ENCODE measurements around the gene OSBP2. TPM values are rescaled to one million over a fixed set of nuclear protein-coding genes. Genes with fewer than 3 reads are reported as not detected.

Gene OSBP2
- total and polyA plus RNA-seq, 12 donors = 0.84 to 20.1 (median 13.2) TPM

DNA sequence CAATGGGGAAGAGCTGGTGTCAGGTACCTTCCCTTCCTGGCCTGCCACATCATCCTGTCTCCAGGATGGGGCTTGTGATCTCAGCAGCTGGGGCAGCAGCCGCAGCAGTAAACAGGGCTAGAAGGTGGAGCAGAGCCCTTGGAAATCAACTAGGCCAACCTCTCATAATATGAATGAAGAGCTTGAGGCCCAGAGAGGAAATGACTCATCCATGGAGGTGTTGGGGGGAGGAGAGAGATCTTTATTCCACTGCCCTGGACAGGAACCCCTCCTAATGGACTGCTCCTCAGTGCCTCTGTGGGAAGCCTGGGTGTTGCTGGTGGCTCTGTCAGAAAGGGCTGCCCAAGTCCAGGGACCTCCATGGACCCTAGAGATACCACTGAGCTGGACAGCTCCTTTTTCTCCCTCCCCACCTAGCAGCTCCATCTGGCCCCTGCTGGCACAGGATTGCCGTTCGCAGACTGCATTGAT is 111.8 kb downstream of the OSBP2 start:
- H3K4me1 ChIP-seq = peaks cover 4 to 16% (median 13%) of the 10 kb centered on the region in 9 donors
- no peaks in the 10 kb centered on the region for H3K36me3 ChIP-seq
- DNase-seq (no peak), ATAC-seq (no peak)
- intact Hi-C loops (cut with DNase I) = no loop called here
- TF ChIP-seq, protein P1, sequence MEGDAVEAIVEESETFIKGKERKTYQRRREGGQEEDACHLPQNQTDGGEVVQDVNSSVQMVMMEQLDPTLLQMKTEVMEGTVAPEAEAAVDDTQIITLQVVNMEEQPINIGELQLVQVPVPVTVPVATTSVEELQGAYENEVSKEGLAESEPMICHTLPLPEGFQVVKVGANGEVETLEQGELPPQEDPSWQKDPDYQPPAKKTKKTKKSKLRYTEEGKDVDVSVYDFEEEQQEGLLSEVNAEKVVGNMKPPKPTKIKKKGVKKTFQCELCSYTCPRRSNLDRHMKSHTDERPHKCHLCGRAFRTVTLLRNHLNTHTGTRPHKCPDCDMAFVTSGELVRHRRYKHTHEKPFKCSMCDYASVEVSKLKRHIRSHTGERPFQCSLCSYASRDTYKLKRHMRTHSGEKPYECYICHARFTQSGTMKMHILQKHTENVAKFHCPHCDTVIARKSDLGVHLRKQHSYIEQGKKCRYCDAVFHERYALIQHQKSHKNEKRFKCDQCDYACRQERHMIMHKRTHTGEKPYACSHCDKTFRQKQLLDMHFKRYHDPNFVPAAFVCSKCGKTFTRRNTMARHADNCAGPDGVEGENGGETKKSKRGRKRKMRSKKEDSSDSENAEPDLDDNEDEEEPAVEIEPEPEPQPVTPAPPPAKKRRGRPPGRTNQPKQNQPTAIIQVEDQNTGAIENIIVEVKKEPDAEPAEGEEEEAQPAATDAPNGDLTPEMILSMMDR (IDR thresholded peaks at IDR 0.05) = no peak
- no peak overlapping the region for H3K27ac ChIP-seq
- peaks cover 0 to 30% (median 5%) of the 10 kb centered on the region in 7 donors for H3K27me3 ChIP-seq
- no peaks in the 10 kb centered on the region for H3K9me3 ChIP-seq
- WGBS, 2 donors = 60 to 65% methylated on average over 3 of the region's 3 CpGs
- no peak overlapping the region for H3K4me3 ChIP-seq

DNA sequence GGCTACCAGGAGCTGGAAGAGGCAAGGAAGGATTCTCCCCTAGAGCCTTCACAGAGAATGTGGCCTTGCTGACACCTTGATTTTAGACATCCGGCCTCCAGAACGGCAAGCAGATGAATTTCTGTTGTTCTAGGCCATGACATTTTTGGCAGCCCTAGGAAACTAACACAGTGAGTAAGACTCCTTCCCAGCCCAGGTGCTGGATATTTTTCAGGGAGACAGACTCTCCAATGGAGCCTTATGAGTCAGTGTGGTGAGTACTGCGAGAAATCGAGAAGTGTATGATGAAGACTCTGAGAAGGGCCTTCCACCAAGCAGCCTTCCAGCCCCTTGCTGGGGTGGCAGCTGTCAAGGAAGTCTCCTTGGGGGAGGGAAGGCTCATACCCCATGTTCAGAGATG is 114.4 kb downstream of the OSBP2 start:
- Histone ChIP-seq H3K4me1 (no peaks in the 10 kb centered on the region), H3K36me3 (no peaks in the 10 kb centered on the region), H3K27ac (no peak overlapping the region), H3K27me3 (peaks cover 0 to 15% (median 3%) of the 10 kb centered on the region in 7 donors), H3K4me3 (no peak overlapping the region), H3K9me3 (no peaks in the 10 kb centered on the region)
- no peak for ATAC-seq
- intact Hi-C loops (cut with DNase I) = no loop called here
- WGBS, 2 donors = 90 to 93% methylated on average over 4 of the region's 4 CpGs
- TF ChIP-seq, protein P1 (IDR thresholded peaks at IDR 0.05) = no peak
- no peak for DNase-seq

DNA sequence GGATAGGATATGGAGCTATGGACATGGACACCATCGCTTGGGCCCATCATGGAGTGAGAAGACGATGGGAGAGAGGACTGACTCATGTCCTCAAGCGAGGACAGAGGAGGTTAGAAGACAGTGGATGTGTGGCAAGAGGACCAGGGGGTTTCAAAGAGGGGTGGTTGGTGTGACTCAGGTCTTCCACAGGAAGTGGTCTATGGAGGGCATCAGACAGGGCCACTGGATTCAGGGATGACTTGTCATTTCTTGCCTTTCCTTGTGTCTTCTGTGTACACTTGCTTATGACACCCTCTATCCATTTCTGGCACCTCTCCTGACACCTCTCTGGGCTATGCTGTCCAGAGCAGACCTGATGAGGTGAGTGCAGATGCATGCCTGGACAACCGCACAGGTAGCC is 115.4 kb downstream of the OSBP2 start:
- no peak overlapping the region for H3K27ac ChIP-seq
- no peaks in the 10 kb centered on the region for H3K4me1 ChIP-seq
- DNase-seq (no peak), ATAC-seq (no peak)
- intact Hi-C loops (cut with DNase I) = loop anchor here in 1 of 10 donors (10.0 kb wide), 1 partner anchor 65 kb away; no protein-coding TSS in a partner anchor
- no peaks in the 10 kb centered on the region for H3K9me3 ChIP-seq
- no peak overlapping the region for H3K4me3 ChIP-seq
- TF ChIP-seq, protein P1 (IDR thresholded peaks at IDR 0.05) = no peak
- peaks cover 0 to 5% (median 0%) of the 10 kb centered on the region in 7 donors for H3K27me3 ChIP-seq
- no peaks in the 10 kb centered on the region for H3K36me3 ChIP-seq
- WGBS, 2 donors = 86 to 88% methylated on average over 4 of the region's 4 CpGs

DNA sequence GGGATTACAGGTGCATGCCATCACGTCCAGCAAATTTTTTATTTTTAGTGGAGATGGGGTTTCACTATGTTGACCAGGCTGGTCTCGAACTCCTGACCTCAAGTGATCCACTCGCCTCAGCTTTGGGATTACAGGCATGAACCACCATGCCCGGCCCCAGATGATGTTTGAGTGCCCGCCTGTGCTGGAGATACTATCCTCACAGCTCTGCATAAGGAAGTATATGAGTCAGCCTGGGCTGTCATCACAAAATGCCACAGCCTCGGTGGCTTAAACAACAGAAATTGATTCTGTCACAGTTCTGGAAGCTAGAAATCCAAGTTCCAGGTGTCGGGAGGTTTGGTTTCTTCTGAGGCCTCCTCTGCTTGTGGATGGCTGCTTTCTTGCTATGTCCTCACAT is 119.3 kb downstream of the OSBP2 start:
- ATAC-seq (no peak), DNase-seq (no peak)
- Histone ChIP-seq H3K4me3 (no peak overlapping the region), H3K4me1 (peaks cover 0 to 3% (median 0%) of the 10 kb centered on the region in 9 donors), H3K27ac (no peak overlapping the region), H3K36me3 (no peaks in the 10 kb centered on the region), H3K9me3 (no peaks in the 10 kb centered on the region), H3K27me3 (peaks cover 0 to under 1% (median 0%) of the 10 kb centered on the region in 7 donors)
- TF ChIP-seq, protein P1 (IDR thresholded peaks at IDR 0.05) = no peak
- intact Hi-C loops (cut with DNase I) = loop anchor here in 1 of 10 donors (10.0 kb wide), 1 partner anchor 61 kb away; no protein-coding TSS in a partner anchor
- WGBS, 2 donors = 85 to 87% methylated on average over 7 of the region's 7 CpGs
